ENCODE results near the gene ANKRD10. TPM values are rescaled to one million over a fixed set of nuclear protein-coding genes. Genes with fewer than 3 reads are reported as not detected.

Gene ANKRD10
- total RNA-seq, 4 donors from 2014 or later, result 89.6 to 120 (median 110) TPM

DNA sequence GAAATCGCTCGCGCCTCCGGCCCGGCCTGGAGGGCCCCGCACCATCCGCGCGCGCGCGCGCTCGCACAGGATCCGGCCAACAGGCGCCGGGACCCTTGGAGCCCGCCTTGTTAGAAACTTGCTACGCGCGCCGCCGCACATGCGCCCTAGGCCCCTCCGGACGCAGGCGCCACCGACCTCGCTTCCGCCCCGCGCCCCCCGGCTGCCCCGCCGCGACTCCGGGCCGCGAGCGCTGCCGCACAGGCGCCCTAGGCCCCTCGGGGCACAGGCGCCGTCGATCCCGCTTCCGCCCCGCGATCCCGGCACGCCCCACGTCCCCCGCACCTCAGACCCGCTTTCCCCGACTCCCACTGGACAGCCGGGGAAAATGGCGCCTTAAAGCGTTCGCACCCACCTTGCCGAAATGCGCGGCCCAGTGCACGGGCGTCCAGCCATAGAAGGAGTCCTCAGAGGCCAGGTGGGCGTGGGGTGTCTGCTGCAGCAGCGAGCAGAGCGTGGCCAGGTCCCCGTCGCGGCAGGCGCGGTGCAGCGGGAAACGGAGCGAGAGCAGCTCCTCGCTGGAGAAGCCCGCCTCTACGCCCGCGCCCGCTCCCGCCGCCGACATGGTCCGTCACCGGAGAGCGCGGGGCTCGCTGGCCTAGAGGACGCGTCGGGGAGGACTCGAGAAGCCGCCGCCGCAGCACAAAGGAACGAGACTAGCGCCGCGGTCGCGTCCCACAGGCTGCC, 375 bp downstream of the ANKRD10 start:
- Histone ChIP-seq H3K4me1 (peaks cover 44 to 61% (median 54%) of the 10 kb centered on the region in 4 donors), H3K36me3 (peaks cover 0 to 8% (median 5%) of the 10 kb centered on the region in 4 donors), H3K27ac (replicated peaks in 1 of 4) (peak overlapping the region; percentile 98 to 100 (median 98)), H3K4me3 (peak overlapping the region; percentile 86 to 99 (median 90)), H3K9me3 (no peaks in the 10 kb centered on the region), H3K27me3 (no peaks in the 10 kb centered on the region)
- 0% methylated on average over 16 of the region's 103 CpGs for WGBS
- peak; percentile 93 for DNase-seq (ENCODE audit: extremely low spot score)
- intact Hi-C loops (cut with DNase I), result loop anchor here (5.0 to 10.0 kb wide), 3 partner anchors 200 to 300 kb away; partner anchors contain the start of gene ING1
- peak; percentile 79 to 94 for TF ChIP-seq POLR2AphosphoS5 (IDR thresholded peaks at IDR 0.05)
- TF ChIP-seq EP300 (IDR thresholded peaks at IDR 0.05), result no peak
- peak; percentile 85 for TF ChIP-seq POLR2A (IDR thresholded peaks at IDR 0.05; ENCODE audit: low read depth)
- TF ChIP-seq, protein P1, sequence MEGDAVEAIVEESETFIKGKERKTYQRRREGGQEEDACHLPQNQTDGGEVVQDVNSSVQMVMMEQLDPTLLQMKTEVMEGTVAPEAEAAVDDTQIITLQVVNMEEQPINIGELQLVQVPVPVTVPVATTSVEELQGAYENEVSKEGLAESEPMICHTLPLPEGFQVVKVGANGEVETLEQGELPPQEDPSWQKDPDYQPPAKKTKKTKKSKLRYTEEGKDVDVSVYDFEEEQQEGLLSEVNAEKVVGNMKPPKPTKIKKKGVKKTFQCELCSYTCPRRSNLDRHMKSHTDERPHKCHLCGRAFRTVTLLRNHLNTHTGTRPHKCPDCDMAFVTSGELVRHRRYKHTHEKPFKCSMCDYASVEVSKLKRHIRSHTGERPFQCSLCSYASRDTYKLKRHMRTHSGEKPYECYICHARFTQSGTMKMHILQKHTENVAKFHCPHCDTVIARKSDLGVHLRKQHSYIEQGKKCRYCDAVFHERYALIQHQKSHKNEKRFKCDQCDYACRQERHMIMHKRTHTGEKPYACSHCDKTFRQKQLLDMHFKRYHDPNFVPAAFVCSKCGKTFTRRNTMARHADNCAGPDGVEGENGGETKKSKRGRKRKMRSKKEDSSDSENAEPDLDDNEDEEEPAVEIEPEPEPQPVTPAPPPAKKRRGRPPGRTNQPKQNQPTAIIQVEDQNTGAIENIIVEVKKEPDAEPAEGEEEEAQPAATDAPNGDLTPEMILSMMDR (IDR thresholded peaks at IDR 0.05), result no peak

DNA sequence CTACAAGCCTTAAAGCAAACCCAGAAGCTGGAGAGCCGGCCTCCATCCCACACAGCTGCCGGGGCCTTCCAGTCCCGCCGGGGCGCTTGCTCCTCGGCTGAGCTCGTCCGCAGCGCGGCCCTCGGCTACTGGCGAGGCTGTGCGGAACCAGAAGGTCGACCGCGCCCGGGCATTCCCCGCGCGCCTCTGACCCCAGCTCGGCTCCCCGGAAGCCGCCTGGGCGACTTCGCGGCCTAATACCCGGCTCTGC, 863 bp downstream of the ANKRD10 start:
- Histone ChIP-seq H3K9me3 (no peaks in the 10 kb centered on the region), H3K4me3 (peak overlapping the region; percentile 86 to 99 (median 90)), H3K27ac (replicated peaks in 1 of 4) (peak overlapping the region; percentile 98 to 100 (median 98)), H3K27me3 (no peaks in the 10 kb centered on the region), H3K36me3 (peaks cover 0 to 13% (median 6%) of the 10 kb centered on the region in 4 donors), H3K4me1 (peaks cover 48 to 66% (median 59%) of the 10 kb centered on the region in 4 donors)
- WGBS, result no CpG with 5 or more reads among the region's 27 CpGs
- DNase-seq (ENCODE audit: extremely low spot score), result no peak
- intact Hi-C loops (cut with DNase I), result loop anchor here (10.0 kb wide), 2 partner anchors 199 to 301 kb away; partner anchors contain the start of gene ING1
- TF ChIP-seq POLR2AphosphoS5 (IDR thresholded peaks at IDR 0.05), result no peak
- TF ChIP-seq, protein P1 (IDR thresholded peaks at IDR 0.05), result no peak
- TF ChIP-seq POLR2A (IDR thresholded peaks at IDR 0.05; ENCODE audit: low read depth), result no peak
- TF ChIP-seq EP300 (IDR thresholded peaks at IDR 0.05), result no peak

DNA sequence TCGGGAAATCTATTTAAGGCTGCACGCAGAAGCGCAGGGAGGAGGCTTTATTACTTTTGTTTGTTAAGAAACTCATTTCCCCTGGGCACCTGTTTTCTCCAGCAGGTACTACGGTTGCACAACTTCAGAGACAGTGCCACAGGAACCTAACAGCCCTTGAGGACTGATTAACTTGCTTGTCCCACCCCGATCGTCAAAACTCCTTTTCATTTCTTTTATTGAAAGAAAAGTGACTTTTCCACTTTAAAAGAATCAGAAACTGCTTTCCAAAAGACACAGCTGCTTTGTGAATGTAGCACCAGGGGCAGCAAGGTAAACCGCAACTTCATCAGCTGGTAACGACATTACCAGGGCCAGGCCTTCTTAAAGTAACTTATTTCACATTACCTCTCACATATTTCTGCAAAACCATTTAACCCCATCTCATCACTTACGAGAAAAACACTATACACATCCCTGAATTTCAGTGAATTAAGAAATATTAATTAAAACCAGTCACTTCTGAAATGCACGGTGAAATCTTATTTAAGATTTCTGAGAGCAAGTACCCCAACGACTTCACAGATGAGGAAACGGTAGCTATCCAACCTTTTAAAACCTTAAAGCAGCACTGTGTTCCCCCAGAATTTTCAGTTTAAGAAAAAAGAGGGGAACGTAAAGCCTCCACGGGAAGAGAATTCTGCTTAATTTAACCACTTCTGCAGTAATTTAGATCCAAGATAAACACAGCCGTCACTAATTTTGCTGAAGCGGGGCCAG, 1.4 kb downstream of the ANKRD10 start:
- Histone ChIP-seq H3K4me1 (peaks cover 53 to 71% (median 64%) of the 10 kb centered on the region in 4 donors), H3K9me3 (no peaks in the 10 kb centered on the region), H3K36me3 (peaks cover 0 to 18% (median 8%) of the 10 kb centered on the region in 4 donors), H3K27me3 (no peaks in the 10 kb centered on the region), H3K27ac (replicated peaks in 1 of 4) (peak overlapping the region; percentile 98 to 100 (median 98)), H3K4me3 (peak overlapping the region; percentile 86 to 99 (median 90))
- WGBS, result 2% methylated on average over 16 of the region's 16 CpGs
- TF ChIP-seq POLR2A (IDR thresholded peaks at IDR 0.05; ENCODE audit: low read depth) (no peak), POLR2AphosphoS5 (IDR thresholded peaks at IDR 0.05) (peak; percentile 6 to 10)
- intact Hi-C loops (cut with DNase I), result loop anchor here (10.0 kb wide), 2 partner anchors 199 to 301 kb away; partner anchors contain the start of gene ING1
- no peak for DNase-seq (ENCODE audit: extremely low spot score)

DNA sequence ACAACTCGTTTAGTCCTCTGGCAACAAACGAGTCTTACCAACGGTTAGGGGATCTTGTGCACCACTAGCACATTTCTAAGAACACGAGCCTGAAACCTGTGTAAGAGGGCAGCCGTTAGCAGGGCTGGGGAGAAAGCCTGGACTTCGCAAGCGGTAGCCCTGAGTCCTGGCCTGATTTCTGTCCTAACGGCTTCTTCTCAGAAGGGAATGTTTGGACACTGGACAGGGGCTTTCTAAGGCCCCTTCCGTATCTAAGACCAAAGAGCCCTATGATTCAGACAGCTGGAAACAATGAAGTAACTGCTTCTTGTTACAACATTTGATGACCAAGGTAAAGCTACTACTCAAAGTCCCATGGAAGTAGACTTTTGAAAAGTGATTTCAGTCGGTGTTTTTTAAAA, 2.2 kb downstream of the ANKRD10 start:
- 24% methylated on average over 10 of the region's 10 CpGs for WGBS
- Histone ChIP-seq H3K27ac (replicated peaks in 1 of 4) (peak overlapping the region; percentile 98 to 100 (median 98)), H3K9me3 (no peaks in the 10 kb centered on the region), H3K4me3 (peak overlapping the region; percentile 86 to 99 (median 90)), H3K4me1 (peaks cover 61 to 77% (median 72%) of the 10 kb centered on the region in 4 donors), H3K27me3 (no peaks in the 10 kb centered on the region), H3K36me3 (peaks cover 0 to 18% (median 8%) of the 10 kb centered on the region in 4 donors)
- intact Hi-C loops (cut with DNase I), result loop anchor here (10.0 kb wide), 2 partner anchors 198 to 302 kb away; partner anchors contain the start of gene ING1
- DNase-seq (ENCODE audit: extremely low spot score), result no peak
- TF ChIP-seq EP300 (IDR thresholded peaks at IDR 0.05) (no peak), POLR2AphosphoS5 (IDR thresholded peaks at IDR 0.05) (peak in 1 of 2 donors; percentile 33)
- TF ChIP-seq, protein P1 (IDR thresholded peaks at IDR 0.05), result no peak

DNA sequence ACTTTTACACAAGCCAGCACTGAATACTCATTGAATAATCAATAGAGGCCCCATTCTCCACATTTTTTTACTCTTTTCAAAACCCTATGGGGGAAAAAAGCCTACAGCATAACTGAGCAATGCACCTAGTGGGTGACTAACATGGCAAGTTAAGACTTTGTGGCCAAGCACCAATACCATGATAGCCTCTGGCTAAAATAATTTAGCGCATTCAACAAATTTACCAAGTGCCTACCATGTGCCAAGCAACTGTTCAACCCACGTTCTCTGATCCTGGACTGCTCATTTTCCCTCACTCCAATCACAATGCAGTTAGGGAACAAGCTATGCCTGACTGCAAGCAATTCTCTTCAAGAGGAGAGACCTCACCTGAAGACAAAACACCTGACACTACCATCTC, 3.0 kb downstream of the ANKRD10 start:
- DNase-seq (ENCODE audit: extremely low spot score), result no peak
- no peak for TF ChIP-seq POLR2AphosphoS5 (IDR thresholded peaks at IDR 0.05)
- TF ChIP-seq EP300 (IDR thresholded peaks at IDR 0.05), result no peak
- no peak for TF ChIP-seq POLR2A (IDR thresholded peaks at IDR 0.05; ENCODE audit: low read depth)
- TF ChIP-seq, protein P1 (IDR thresholded peaks at IDR 0.05), result no peak
- Histone ChIP-seq H3K4me3 (peak overlapping the region in 1 of 4 donors; percentile 86), H3K4me1 (peaks cover 66 to 77% (median 76%) of the 10 kb centered on the region in 4 donors), H3K9me3 (no peaks in the 10 kb centered on the region), H3K27me3 (no peaks in the 10 kb centered on the region), H3K27ac (replicated peaks in 1 of 4) (peak overlapping the region; percentile 98 to 100 (median 98)), H3K36me3 (peaks cover 0 to 18% (median 8%) of the 10 kb centered on the region in 4 donors)
- intact Hi-C loops (cut with DNase I), result loop anchor here (10.0 kb wide), 2 partner anchors 197 to 303 kb away; partner anchors contain the start of gene ING1
- 59% methylated on average over 2 of the region's 2 CpGs for WGBS
